Activated B cell treated with CpG ODN at 0.5 μM for 24 hours (primary cell): ENCODE measurements around the gene CTBP2. TPM values are rescaled to one million over a fixed set of nuclear protein-coding genes. Genes with fewer than 3 reads are reported as not detected.

ENCODE experiments used
- ATAC-seq: fragments of 200-7000 bp; cut with Tn5 transposase; one replicate; pipeline ENCODE4 v1.10.0; 2021; ENCODE audit warnings: low read depth, mild to moderate bottlenecking, moderate library complexity
- CTCF ChIA-PET: fragments of 350-600 bp; sonication (Branson Sonifier 250); formaldehyde crosslinking; loops from one replicate; lab custom pipeline; 2021; ENCODE audit warnings: antibody characterized with exemption; lab: Charles Lee
- POLR2A ChIA-PET: fragments of 350-600 bp; sonication (Branson Sonifier 250); formaldehyde crosslinking; loops from one replicate; lab custom pipeline; 2021; ENCODE audit warnings: antibody characterized with exemption; lab: Charles Lee
- DNase-seq: peaks from one replicate; pipeline ENCODE4 v3.0.0; 2022
- H3K27ac Mint-ChIP-seq: one replicate; pipeline ENCODE4 v1.8.0; 2020; ENCODE audit warnings: mixed read lengths
- H3K27me3 Mint-ChIP-seq: one replicate; pipeline ENCODE4 v1.8.0; 2021; ENCODE audit warnings: mixed read lengths
- H3K36me3 Mint-ChIP-seq: one replicate; pipeline ENCODE4 v1.8.0; 2021; ENCODE audit warnings: low read depth, mixed read lengths
- H3K4me1 Mint-ChIP-seq: one replicate; pipeline ENCODE4 v1.8.0; 2021; ENCODE audit warnings: mixed read lengths
- H3K4me3 Mint-ChIP-seq: one replicate; pipeline ENCODE4 v1.8.0; 2020; ENCODE audit warnings: mild to moderate bottlenecking, mixed read lengths
- H3K9me3 Mint-ChIP-seq: one replicate; pipeline ENCODE4 v1.8.0; 2020; ENCODE audit warnings: mixed read lengths
- intact Hi-C: fragments of 100-400 bp; cut with micrococcal nuclease; formaldehyde crosslinking; loops from one replicate; pipeline ENCODE4 v1.15.1; 2024
- total RNA-seq: library from RNA; stranded (reverse); gene quantifications from 2 replicates; pipeline ENCODE4 v1.2.3, GENCODE V29; 2022
- TF ChIP-seq, protein P1 (sequence below): fragments of 200-600 bp; IDR thresholded peaks from one replicate; pipeline ENCODE4 v1.8.0; 2022; ENCODE audit warnings: antibody characterized with exemption, mild to moderate bottlenecking

The CTBP2 gene
- total RNA-seq, 1 donor from 2014 or later, result 0.42 TPM

DNA sequence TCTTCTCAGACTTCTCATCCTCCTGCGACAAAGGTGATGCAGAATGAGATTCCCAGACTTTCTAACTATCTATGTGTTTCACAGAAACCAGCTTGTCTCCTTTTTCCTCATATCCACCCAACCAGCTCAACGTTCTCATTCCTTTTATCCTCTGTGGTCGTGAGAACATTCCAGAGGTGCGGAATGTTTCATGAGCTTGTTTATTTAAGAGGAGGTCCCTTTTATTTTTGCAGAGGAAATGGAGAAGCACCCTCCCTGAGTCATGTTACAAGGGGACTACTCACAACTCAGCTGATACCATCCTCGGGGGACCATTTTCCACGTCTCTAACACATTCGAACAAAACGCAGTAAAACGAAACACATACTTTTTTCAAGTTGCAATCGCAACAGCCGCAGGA lies 125.2 kb downstream of the CTBP2 start:
- Mint-ChIP-seq H3K36me3 (no peaks in the 10 kb centered on the region), H3K4me3 (no peak overlapping the region), H3K27ac (no peak overlapping the region), H3K4me1 (no peaks in the 10 kb centered on the region), H3K27me3 (peaks cover 28% of the 10 kb centered on the region), H3K9me3 (no peaks in the 10 kb centered on the region)
- CTCF ChIA-PET, result no interaction called here
- DNase-seq, result no peak
- no peak for ATAC-seq
- POLR2A ChIA-PET, result no interaction called here
- TF ChIP-seq, protein P1, sequence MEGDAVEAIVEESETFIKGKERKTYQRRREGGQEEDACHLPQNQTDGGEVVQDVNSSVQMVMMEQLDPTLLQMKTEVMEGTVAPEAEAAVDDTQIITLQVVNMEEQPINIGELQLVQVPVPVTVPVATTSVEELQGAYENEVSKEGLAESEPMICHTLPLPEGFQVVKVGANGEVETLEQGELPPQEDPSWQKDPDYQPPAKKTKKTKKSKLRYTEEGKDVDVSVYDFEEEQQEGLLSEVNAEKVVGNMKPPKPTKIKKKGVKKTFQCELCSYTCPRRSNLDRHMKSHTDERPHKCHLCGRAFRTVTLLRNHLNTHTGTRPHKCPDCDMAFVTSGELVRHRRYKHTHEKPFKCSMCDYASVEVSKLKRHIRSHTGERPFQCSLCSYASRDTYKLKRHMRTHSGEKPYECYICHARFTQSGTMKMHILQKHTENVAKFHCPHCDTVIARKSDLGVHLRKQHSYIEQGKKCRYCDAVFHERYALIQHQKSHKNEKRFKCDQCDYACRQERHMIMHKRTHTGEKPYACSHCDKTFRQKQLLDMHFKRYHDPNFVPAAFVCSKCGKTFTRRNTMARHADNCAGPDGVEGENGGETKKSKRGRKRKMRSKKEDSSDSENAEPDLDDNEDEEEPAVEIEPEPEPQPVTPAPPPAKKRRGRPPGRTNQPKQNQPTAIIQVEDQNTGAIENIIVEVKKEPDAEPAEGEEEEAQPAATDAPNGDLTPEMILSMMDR, result no peak
- intact Hi-C loops, result no loop called here

DNA sequence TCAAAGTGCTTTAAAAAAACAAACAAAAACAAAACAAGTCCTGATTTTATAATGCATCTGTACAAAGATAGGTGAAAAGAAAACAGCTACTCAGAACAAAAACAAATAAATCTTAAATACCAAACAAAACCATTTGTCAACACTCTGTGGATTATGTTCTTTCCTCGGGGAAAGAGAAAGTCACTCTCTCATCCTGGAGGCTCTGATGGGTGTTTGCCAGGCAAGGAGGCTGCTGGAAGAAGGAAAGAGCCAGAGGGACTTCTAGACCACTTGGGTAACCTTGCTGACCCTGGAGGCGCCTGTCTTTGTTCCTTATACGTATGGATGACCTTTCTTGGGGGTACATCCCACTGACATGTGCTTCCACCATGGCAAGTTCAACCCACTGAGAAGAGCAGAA lies 125.7 kb downstream of the CTBP2 start:
- POLR2A ChIA-PET, result no interaction called here
- no peak for ATAC-seq
- Mint-ChIP-seq H3K27ac (no peak overlapping the region), H3K27me3 (peaks cover 28% of the 10 kb centered on the region), H3K36me3 (no peaks in the 10 kb centered on the region), H3K9me3 (no peaks in the 10 kb centered on the region), H3K4me1 (no peaks in the 10 kb centered on the region), H3K4me3 (no peak overlapping the region)
- TF ChIP-seq, protein P1, result no peak
- intact Hi-C loops, result no loop called here
- DNase-seq, result no peak
- CTCF ChIA-PET, result no interaction called here

DNA sequence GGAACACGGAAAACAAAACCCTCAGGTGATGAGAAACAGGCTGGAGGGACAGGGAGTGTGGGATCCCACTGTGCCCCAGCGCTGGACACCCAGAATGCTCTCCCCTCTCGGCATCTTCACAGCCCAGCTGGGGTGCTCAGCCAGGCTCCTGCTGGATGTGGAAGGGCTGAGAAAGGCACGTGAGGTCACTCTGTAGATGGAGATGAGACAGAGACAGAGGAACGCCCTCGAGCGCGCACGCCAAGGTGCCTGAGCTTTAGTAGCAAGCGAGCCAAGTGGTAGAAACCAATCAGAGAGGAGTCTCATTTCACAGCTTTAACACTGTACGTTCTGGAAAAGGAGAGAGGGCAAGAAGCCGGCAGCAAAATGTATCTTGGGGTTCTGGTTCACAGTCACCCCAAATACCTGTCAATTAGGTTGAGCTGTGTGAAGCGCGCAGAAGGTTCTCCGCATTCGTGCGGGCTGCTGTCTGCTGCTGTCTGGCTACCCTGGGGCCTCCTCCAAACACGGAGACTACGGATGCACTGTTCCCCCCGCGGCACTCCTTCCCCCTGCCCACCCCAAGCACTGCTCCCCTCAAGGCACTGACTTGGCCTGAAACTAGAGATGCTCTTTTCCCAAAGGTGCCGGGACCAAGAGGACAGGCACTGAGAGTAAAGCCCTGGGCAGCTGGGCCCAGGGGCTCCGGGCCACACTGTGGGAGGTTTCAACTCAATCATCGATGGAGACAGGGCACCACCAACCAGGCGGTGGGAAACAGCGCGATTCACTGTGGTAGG lies 127.0 kb downstream of the CTBP2 start:
- no peak for DNase-seq
- no peaks in the 10 kb centered on the region for H3K36me3 Mint-ChIP-seq
- TF ChIP-seq, protein P1, result no peak
- no peak overlapping the region for H3K4me3 Mint-ChIP-seq
- no peaks in the 10 kb centered on the region for H3K4me1 Mint-ChIP-seq
- ChIA-PET CTCF (no interaction called here), POLR2A (no interaction called here)
- H3K9me3 Mint-ChIP-seq, result no peaks in the 10 kb centered on the region
- intact Hi-C loops, result no loop called here
- ATAC-seq, result no peak
- H3K27me3 Mint-ChIP-seq, result peaks cover 29% of the 10 kb centered on the region
- no peak overlapping the region for H3K27ac Mint-ChIP-seq

DNA sequence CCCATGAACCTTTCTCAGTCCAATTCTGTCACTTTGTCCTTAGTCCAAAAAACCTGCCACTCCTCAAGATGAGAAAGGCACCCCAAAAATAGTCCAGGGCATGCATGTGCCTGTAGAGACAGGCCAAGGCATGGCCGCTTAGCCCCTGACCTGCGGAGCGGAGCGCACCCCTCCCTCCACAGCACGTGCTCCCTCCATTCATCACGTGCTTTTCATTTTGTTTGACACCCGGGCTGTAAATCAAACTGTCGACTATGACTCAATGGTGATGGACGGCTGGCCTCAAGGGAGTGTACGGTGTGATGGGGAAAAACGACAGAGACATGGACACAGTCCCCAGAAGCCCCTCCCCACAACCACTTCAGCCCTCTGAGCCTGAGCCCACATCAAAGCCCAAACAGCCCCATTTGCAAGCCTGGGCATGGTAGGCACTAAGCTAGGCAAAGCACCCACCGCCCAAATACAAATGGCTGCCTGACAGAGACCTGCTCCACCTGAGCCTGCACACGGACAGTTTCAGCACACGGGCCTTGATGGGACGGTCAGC lies 127.8 kb downstream of the CTBP2 start:
- no peak for ATAC-seq
- no peak overlapping the region for H3K4me3 Mint-ChIP-seq
- DNase-seq, result no peak
- POLR2A ChIA-PET, result no interaction called here
- intact Hi-C loops, result no loop called here
- peaks cover 32% of the 10 kb centered on the region for H3K27me3 Mint-ChIP-seq
- TF ChIP-seq, protein P1, result no peak
- CTCF ChIA-PET, result no interaction called here
- no peaks in the 10 kb centered on the region for H3K36me3 Mint-ChIP-seq
- no peaks in the 10 kb centered on the region for H3K4me1 Mint-ChIP-seq
- no peaks in the 10 kb centered on the region for H3K9me3 Mint-ChIP-seq
- no peak overlapping the region for H3K27ac Mint-ChIP-seq

DNA sequence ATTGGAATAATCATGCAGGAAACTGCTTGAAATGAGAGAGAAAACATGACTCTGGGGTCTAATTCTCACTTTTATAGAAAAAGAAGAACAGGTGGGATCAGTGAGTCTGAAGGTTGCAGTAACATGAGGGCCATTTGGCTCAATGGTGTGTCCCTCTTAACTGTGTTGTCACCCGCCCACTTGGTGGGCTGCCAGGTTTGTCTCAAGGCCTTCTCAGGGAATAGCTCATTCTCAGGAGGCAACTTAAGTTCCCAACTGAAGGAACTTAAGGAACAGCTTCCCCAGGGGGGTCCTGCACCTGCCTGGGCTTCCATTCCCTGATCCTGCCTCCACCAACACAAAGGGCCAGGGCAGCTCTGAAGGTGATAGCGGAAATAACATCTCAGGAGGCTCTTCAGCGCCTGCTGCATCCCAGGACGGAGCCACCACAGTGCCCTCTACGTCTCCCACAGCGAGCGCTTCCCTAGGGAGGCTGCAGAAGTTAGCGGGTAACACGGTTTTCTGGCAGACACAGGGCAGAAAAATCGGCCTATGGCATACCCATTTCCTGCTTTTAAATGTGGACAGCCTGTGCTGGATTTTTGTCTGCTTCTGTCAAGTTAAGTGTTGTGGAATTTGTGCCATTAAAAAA lies 129.7 kb downstream of the CTBP2 start:
- TF ChIP-seq, protein P1, result no peak
- ATAC-seq (no peak), DNase-seq (no peak)
- Mint-ChIP-seq H3K27me3 (peaks cover 24% of the 10 kb centered on the region), H3K36me3 (no peaks in the 10 kb centered on the region), H3K27ac (no peak overlapping the region), H3K9me3 (no peaks in the 10 kb centered on the region), H3K4me3 (no peak overlapping the region), H3K4me1 (no peaks in the 10 kb centered on the region)
- intact Hi-C loops, result no loop called here
- CTCF ChIA-PET, result no interaction called here
- POLR2A ChIA-PET, result interaction anchor here (0.7 kb wide), 1 partner anchor 349 kb away, joined by 5 read pairs; no protein-coding TSS in a partner anchor
